ENCODE measurements around the gene CD6.
A peak's percentile ranks its signal among the peaks of the same experiment; 100 is the strongest.

CD6 gene

DNA sequence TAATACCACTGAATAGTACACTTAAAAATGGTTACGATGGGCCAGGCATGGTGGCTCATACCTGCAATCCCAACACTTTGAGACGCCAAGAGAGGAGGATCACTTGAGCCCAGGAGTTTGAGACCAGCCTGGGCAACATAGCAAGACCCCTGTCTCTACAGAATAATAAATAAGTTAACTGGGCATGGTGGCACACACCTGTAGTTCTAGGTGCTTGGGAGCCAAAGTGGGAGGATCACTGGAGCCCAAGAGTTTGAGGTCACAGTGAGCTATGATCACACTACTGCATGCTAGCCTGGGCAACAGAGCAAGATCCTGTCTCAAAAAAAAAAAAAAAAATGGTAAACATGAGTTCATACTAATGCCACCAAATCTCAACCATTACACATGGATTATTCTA lies 61.3 kb downstream of the CD6 start:
- no peak for DNase-seq

DNA sequence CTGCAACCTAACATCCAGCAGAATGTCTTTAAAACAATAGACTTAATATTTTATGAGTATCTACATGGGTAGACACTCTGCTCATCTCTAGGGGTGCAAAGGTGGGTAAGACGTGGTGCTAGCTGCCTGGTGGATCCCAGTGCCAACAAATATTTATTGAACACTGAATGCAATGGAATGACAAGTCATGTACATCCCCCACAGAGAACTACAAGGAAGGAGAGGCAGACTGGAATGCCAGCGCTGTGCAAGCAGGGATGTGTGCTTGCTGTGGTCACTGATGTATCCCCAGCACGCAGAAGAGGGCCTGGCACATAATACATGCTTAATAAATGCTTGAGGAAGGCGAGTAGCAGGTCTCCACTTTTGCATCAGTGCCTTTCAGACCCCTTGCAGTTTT lies 61.9 kb downstream of the CD6 start:
- DNase-seq = no peak

DNA sequence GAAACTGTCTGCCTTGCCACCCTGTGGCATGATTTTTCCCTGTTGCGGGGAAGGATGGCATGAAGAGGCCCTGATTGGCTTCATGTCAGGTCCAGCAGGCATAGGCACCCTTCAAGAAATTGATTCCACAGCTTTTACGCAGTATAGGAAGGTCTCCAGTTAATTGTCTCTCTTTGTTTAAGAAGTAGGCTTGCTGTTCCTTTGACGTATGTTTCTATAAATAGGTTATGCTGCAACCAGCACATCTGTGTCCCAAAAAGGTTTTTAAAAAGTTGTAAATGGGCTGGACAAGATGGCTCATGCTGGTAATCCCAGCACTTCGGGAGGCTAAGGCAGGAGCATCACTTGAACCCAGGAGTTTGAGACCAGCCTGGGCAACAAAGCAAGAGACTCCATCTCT lies 62.6 kb downstream of the CD6 start:
- DNase-seq = peak; percentile 9

DNA sequence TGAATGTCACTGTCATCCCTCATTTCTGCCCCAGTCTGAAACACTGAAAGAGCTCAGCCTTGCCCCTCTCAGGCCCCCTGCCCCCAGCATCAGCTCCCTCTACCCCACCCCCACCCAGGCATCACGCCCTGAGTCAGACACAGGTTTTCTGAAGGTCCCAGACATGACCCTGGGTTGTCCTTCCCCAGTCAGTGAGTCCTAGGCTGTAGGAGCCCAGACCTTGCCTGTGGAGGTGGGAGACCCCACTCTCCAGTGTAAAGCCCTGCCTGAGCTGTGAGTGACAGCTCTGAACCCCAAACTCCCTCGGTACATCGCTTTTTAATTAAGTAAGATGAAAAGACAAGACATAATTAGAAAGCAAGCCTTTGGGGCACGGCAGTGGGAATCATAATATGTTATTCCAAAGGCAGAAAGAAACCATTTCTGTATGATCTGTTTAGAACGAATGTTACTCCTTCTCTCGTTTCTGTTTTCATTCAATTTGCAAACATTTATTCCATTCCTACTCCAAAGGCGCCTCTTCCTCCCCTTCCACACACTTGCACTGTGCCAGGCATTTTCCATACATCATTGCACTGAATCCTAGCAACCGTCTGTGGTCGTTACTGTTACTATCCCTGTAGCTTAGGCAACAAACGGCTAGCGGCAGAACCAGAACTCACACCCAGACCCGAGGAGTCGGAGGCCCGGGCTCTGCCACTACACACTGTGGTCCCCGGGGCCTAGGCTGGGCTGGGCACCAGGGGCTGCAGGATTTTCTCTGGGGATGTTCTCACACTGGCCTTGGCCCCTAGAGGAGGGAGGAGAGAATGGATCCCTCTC lies 63.4 kb downstream of the CD6 start:
- DNase-seq = peak; percentile 48

DNA sequence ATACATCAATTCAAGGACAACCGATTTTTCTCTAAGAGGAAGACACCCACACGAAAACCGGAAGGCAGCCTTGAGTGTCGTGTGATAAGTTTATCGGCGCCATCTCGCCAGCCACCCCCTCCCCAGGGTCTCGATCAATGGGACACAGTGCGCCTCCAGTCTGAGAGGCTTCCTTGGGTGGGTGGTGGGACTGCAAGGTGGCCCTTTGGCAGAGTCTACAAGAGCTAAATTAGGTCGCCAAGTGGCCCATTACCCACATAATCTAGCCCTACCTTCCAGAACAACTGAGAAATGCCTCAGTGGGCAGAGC lies 64.0 kb downstream of the CD6 start:
- no peak for DNase-seq

DNA sequence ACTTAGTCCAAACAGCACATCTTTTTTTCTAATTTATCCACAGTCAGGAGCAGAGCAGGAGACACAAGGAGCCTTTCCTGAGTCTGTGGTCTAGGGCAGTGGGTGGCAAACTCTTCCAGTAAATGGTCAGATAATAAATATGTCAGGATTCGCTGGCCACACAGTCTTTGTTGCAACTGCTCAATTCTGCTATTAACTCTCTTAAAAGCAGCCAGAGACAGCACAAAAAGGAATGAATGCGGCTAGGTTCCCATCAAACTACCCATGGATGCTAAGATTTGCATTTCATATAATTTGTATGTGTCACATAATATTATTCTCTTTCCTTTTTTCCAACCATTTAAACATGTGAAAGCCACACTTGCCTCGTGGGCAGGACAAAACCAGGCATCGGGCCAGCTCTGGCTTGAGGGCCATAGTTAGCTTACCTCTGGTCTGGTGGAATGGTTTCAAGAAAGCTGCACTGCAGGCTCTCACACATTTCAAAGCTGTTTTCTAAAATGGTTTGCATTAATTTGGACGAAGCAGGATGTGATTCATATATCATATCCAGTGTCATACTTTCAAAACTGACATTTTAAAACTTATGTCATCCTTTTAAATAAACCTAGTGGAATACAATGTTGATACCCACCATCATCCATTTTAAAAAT lies 66.1 kb downstream of the CD6 start:
- no peak for DNase-seq

DNA sequence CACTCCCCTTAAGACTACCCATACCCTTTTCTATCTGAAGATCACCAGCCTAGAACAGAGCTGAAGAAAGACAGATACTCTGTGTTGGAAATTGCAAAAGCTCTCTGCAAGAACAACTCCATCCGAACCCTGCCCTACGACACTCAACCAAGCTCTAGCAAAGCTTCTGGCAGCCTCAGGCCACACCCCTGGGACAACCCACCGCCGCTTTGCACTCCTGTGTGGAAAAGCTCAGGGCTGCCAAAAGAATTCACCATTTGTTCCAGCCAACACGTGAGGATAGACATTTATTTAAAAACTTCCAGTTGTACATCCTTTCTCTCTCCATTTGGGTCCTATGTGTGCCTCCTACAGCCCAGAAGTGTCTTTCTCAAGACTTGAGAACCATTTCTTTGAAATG lies 68.4 kb downstream of the CD6 start:
- DNase-seq = no peak

DNA sequence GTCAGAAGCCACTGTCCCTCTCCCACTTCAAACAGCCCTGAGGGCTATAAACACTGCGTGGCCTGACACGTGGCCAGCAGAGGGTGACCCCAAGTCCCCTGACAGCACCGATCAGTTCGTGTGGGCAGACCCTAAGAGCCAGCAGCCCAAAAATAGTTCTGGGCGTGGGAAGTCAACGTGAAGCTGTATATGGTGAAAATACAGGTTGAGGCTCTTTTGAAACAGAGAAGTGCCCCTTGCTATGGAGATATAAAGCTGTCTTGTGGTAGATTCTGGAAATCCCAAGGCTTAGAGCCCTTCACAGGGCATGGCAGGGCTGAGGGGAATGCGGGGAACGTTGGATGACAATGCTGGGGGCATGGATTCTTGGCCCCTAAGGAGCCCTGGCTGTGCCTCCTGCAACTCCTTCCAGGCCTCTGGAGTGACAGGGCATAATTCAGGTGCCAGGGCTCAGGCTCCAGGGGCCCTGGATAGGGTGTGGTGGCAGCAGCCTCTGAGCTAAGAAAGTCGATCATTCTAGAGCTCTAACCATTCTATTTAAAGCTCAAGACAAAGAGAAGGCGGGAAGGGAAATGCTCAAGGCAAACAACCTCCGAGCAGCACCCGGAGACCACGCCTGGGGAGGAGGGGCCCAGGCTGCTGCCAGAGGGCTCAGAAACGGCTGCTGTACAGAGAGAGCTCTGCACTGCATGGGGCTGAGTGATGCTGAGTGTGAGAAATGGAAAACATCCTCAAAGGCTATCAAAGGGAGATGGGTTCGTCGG lies 70.5 kb downstream of the CD6 start:
- DNase-seq = peak; percentile 85

DNA sequence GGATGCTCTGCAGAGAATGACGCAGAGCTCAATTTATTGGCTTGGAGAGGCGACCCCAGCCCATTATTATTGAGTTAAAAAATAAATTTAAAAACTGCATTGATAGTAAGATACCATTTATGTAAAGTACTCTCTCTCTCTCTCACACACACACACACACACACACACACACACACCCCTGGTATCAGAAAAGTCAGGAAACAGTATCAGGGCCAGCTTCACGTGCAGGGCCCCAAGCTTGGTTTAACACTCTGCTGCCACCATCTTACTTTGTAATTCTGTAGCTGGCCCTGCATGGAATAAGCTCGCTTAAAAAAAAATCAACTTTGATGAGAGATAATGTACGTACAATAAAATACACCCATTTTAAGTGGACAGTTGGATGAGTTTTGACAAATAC lies 71.1 kb downstream of the CD6 start:
- DNase-seq = no peak

DNA sequence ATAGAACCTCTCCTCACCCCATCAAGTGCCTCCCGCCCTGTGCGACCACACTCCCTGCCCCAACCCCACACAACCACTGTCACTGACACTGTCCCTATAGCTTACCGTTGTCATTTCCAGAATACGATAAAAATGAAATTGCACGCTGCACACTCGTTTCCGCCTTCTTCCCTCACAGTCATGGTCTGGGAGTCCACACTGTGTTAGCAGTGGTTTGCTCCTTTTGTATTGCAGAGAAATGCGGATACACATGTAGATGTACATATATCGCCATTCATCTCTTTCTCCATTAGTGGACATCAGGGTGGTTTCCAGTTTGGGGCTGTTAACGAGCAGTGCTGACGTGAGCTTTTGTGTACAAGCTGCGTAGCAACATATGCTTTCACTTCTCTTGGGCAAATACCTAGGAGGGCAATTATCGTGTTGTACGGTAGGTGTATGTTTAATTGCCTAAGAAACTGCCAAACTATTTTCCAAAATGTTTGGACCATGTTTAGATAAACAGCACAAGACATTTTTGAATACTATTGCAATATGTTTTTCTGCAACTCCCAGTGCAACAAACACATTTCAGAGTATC lies 71.6 kb downstream of the CD6 start:
- DNase-seq = peak; percentile 14

DNA sequence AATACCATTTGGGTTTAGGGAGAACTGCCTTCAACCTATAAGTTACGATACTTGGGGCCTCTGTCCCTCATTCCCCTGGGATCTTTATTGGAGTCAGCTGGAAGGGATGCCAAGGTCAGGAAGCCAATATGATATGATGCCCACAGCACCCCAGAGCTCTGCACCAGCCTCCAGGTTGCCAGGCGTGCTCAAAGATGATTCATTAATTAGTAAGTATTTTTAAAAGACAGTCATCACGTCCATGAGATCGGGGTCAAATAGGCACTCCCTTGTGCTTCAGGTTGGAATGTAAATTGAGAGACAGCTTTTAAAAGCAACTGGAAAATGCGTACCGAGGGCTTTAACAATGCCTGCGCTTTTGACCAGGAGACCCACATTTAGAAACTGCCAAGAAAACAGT lies 73.8 kb downstream of the CD6 start:
- DNase-seq = no peak

DNA sequence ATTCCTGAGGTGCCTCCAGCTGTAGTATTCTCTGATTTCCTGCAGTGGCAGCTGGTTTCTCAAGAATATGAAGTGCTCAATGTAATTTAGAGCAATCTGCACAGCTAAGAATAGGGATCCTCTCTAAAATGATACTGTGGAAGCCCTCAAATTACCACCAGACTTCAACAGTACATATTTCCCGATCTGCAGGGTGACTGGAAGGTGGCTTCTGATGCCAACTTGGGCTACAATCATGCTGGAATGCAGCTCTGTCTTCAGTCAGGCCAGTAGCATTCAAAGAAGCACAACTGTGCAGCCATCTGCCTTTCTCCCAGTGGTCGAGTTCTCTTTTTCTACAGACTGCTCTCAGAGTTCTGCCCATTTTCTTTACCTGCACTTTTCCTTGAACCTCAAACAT lies 75.4 kb downstream of the CD6 start:
- peak; percentile 59 for DNase-seq

DNA sequence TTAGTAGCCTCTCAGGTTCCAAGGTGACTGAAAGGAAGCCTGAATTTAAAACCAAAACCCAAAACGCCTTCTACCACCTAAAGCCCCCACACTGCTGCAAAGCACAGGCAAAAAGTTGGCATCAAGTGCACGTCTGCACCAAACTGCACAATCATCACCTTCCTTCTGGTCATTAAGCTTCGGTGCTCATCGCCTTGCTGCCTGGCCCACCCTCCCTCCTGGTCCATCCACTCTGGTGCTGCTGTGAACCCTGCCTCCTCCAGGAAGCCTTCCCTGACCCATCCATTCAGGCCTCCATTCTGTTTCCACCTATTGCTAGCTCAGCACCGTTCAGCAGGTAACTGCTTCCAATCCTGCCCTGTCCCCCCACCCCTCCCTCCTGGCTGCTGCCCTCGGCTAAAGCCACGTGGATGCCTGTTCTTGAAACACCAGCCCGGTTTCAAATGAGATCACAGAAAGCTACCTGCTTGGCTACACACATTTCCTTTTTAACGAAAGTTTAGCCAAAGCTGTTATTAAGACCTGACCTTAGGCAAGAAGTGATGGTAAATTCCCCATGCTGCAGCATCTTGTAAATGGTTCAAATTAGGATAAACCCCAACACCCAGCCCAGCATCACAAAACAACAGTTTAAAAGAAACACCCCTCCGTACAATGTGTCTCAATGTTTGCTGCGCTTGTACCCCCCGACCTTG lies 77.0 kb downstream of the CD6 start:
- no peak for DNase-seq

DNA sequence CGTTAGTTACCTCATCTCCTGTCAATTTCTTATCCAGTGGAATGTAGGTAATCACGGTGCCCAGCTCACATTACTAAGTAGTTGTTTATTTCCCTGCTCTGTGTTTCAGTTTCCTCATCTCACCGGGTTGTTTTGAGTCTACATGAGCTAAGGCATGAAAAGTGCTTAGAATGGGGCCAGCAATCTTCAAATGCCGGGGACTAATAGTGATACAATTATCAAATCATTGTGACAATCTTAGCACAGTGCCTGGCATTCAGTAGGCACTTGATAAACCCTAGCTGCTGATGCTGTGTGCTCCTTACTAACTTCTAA lies 77.5 kb downstream of the CD6 start:
- no peak for DNase-seq

DNA sequence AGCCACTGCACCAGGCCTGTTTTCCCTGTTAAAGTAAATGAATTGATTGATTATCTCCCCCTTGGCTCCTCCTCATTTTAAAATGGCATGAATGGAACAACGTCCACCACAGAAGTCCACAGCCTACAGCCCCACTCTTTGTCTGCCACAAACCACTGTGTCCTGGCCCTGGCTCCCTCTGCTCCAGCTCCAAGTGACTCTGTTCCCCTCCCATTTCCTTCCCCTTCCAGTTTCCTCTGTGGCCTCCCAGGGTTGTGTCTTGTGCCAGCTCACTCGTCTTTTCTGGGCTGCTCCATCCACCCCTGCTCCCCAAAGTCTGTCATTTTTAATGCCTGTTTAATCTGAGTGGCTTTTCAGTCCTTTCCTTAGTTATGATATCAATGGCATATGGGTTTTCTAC lies 78.4 kb downstream of the CD6 start:
- no peak for DNase-seq

DNA sequence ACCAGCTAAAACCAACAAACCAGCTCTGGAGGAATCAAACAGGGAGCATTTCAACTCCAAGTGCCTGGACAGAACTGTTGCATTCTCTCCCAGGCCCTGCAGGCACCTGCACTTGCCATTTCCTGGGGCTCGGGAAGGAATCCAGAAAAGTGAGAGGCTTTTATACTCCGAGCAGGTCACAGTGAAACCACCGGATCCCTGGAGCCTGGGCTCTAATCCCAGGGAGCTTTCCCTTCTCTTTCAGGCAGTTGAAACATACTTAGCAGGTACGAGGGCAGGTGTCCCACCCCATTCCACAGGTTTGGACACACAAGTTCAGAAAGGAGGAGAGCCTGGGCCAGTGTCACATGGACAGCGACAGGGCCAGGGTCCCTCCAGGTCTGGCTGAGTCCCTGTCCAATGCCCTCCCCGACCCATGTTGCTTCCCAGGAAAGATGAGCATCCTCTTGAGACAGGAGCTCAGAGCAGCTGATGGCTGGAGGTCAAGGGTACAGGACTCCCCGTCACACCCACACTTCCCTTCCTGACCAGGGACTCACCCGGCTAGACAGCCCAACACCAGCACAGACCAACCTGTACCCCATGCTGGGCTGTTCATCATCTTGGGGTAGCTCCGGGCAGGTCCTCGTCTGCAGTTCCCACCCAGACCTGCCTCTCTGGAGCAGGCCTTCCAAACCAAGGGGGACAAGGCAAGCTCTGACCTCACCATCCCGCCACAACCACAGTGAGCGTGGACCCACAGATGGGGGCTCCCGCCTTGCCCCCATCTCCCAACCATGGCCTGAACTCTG lies 80.9 kb downstream of the CD6 start:
- DNase-seq = no peak

DNA sequence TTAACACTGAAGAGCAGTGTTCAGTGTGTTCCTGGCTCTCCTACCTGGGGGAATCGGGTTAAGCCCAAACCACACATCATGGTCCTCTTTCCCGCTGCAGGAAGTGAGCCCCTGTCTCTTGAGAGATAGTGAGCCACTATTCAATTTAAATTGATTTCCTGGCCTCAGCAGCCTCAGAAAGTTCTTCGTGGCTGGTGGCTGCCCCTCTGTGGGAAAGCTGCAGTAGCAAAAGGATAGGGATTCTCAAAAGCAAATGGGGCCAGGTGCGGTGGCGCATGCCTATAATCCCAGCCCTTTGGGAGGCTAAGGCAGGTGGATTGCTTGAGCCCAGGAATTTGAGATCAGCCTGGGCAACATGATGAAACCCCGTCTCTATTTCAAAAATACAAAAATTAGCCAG lies 81.7 kb downstream of the CD6 start:
- DNase-seq = no peak

DNA sequence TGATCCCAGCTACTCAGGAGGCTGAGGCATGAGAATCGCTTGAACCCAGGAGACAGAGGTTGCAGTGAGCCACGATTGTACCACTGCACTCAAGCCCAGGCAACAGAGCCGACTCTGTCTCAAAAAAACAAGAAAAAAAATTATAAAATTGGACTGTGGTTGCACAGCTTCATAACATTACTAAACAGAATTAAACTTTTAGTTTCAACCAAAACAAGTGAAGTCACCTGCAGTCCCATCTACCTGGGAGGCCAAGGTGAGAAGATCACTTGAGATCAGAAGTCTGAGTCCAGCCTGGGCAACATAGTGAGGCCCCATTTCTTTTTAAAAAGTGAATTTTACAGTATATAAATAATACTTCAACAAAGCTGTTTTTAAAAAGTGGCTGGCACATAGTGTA lies 83.0 kb downstream of the CD6 start:
- no peak for DNase-seq

DNA sequence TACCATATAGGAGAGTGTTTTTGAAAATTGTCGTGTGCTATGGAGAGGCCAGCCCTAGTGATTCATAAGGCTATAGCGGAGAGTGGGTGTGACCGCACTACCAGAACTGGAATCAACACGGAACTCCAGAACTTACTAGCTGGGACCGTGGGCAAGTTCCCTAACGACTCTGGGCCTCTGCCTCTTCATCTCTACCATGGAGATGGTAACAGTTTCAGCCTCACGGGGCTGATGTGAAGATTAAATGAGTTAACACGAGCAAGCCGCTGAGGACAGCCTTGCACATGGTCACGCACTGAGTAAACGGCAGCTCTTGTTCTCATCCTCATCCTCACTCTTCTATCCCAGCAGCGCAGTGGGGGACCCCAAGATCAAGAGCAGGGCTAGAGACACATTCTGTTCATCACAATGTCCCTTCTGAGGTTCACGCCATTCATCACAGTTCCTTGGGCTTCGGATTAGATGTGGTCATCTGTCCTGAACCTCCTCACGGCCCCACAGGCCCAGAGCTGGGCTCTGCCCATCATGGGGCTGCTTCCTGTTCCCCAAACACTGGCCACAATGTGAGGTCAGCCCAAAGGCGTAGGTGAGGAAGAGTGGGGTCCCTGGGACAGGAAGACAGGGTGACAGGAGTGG lies 83.6 kb downstream of the CD6 start:
- no peak for DNase-seq

DNA sequence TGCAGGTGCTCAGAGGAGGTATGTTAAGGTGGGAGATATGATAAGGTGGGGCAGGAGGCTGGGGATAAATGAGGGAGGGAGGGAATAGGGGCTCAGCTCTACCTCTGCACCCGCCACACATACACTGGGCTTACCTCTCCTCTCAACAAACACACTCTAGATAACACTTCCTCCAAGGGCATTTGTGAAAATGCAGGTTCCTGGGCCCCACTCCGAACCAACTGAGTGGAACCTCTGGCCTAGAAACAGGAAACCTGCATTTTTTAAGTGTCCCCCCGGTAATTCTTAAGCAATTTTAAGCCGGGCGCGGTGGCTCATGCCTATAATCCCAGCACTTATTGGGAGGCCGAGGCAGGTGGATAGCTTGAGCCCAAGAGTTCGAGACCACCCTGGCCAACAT lies 84.3 kb downstream of the CD6 start:
- DNase-seq = no peak

DNA sequence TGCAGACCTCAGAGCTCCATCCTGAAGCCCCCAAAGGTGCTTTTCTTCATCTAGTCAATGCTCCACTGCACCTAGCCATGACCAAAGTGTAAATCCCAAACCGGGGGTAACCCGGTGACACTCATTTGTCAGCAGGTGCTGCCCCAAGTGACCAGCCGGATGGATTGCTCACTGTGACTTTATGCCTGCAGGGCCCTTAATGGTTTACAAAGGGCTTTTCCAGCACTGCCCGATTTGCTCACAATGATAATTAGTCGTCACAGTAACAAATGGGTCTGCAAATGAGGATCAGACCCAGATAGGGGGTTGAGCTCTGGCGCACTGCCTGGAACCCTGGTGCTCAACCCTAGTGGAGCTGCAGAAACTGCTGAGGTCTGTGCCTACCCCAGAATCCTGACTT lies 85.1 kb downstream of the CD6 start:
- no peak for DNase-seq

DNA sequence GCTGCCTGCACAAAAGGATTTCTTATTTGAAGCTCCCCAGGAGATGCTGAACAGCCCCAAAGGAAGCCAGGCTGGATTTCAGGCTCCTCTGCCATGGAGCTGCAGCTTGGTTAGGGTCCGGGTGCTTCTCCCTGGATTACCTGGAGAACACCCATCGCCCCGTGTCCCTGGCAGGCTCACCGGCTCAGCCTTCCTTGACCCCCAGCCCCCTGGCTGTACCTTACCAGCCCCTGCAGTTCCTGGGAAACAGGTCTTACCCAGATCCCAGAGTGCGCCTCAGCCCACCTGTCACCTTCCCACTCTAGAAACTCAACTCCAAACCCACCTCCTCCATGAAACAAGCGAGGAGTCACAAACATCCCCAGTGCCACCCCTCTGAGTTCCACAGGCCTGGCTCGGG lies 85.5 kb downstream of the CD6 start:
- no peak for DNase-seq

Data from NCI-H2171 treated with DMSO at 0.1 percent for 48 hours (cell line).